SKM-1 (cell line): Measurements from ENCODE around the gene LAMA5.

Experiments
- DNase-seq: peaks from one replicate; lab custom pipeline; 2025; ENCODE audit not compliant: unreplicated experiment; lab: John Stamatoyannopoulos, UW

The LAMA5 gene

DNA sequence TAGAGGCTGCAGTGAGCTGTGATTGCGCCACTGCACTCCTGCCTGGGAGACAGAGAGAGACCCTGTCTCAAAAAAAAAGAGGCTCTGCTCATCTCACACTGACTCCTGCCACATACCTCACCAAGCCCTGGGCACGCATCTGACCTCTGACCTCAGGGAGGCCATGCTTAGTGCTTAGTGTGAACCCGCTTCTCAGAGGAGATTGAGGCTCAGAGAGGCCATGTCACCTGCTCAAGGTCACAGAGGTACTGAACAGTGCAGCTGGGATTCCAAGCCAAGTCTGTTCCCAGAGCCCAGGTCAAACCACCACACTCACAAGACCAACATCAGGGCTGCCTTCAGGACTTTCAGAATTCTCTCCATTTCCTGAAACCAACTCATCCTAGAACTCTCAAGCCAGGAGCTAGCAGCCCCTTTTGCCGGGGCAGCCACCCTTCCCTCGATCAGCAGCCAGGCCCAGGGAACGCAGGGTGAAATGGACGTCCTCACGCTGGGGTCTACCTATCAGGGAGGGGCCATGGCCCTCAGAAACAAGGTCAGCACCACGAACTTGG lies 37.1 kb upstream of the LAMA5 start:
- no peak for DNase-seq

DNA sequence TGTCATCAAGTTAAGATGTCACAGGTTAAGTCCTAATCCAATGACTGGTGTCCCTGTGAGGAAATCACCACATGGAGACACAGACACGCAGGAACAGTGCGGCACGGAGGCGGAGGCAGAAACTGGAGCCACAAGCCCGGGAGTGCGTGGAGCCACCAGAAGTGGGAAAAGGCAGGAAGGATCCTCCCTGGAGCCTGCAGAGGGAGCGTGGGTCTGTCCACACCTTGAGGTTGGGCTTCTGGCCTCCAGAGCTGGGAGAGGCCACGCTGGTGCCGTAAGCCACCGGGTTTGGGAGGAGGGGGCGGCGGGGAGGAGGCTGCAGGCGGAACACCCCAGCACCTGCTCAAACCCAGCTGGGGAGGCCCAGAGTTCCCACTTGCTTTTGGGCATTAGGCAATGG lies 36.2 kb upstream of the LAMA5 start:
- no peak for DNase-seq

DNA sequence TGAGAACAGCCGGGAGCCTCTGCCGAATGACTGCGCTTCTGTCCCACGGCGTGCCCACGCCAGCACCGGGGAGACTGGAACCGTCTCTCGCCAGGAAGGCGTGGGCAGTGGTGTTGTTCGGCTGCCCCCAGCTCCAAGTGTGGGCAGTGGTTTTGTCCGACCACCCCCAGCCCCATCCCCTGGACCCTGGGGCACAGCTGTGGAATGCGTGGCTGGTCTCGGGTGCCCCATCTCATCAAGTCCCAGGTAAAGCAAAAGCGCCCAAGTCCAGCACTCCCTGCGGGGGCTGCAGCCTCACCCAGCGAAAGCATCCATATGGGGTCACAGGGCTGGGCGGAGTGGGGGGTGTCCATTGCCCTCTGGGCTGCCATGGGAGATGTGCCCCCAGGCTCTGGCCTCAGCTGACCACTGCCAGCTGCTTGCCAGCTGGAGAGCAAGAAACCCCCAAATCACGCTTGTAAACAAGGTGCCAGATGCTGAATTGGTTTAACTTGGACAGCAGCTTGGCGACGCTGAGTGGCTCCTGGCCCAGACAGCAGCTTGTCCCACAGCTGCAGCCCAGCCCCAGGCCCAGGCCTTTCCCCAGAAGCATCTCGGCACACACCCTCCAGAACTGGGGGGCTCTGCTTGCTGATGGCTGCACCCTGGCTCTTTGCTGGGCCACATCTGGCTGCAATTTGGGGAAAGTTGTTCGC lies 35.5 kb upstream of the LAMA5 start:
- DNase-seq, result no peak

DNA sequence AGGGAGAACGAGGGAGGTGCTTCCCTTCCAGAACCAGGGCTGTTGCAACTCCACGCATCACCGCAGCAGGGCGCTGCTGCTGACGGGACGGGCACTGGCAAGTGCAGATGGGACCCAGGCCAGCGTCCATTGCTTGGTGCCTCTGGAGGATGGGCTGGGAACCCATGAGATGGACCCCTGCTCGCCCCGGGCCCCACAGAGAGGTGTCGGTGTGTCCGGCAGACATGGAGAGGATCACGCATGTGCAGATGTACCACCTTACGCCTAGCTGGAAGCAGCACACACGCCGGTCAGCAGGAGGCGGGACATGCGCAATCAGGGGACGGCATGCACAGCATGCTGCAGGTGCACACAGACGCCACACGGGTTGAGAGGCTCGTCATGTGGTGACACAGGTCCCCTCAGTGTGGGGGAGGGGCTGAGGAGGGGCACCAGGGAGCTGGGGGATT lies 34.2 kb upstream of the LAMA5 start:
- DNase-seq, result no peak

DNA sequence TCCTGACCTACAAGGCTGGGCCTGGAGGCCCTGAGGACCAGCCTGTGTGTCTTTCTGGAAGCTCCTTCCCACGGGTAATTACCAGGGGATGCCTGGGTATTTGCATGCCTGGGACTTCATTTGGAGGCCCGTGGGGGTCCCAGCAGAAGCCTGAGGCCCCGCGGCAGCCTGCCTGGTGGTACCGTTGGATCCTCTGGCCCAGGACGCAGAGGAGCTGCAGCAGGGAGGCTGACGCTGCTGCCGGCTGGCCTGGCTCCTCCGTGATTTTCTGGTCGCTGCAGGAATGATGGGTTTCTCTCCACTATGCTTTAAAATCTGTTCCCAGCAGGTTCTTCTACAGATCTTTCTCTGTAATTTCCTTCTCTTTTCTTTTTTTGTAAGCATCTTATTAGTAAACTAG lies 33.4 kb upstream of the LAMA5 start:
- no peak for DNase-seq

DNA sequence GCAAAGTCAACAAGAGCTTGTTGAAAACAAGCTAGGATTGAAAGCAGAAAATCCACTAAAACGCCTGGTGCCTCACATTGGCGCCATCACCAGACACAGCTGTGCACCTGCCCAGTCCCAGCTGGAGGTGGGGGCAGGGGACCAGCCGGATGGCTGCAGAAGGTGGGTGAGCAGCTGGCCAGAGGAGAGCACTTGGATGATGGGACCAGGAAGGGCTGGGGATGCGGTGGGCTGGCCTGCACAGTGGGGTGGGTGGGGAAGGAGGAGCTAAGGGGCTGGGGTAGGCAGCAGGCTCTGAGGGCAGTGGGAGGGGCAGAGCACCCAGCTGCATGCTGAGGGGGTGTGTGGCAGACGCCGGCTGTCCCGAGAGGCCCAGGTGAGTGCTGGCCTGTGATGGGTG lies 32.9 kb upstream of the LAMA5 start:
- no peak for DNase-seq

DNA sequence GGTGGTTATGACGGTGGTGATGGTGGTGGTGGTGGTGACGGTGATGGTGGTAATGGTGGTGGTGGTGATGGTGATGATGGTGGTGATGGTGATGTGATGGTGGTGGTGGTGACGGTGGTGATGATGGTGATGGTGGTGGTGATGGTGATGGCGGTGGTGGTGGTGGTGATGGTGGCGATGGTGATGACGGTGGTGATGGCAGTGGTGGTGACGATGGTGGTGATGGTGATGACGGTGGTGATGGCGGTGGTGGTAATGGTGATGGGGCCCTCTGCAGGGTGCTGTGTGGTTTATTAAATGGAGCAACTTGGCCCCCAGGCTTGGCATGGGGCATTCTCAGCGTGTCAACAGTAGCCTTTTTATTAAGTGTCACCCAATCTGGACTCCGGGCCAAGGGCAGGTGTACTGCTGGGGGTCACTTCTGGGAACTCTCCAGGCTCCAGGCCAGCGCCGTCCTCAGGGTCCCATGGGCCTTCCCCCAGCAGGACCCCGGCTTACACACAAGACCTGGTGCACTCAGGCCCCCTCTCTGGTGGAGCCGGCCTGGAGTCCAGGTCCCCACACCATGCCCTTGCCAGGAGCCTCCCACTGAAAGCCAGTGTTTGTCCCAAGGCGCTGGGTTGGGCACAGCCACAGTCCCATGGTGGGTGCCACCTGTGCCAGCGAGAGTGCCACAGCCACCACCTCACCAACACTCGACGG lies 31.2 kb upstream of the LAMA5 start:
- DNase-seq, result no peak

DNA sequence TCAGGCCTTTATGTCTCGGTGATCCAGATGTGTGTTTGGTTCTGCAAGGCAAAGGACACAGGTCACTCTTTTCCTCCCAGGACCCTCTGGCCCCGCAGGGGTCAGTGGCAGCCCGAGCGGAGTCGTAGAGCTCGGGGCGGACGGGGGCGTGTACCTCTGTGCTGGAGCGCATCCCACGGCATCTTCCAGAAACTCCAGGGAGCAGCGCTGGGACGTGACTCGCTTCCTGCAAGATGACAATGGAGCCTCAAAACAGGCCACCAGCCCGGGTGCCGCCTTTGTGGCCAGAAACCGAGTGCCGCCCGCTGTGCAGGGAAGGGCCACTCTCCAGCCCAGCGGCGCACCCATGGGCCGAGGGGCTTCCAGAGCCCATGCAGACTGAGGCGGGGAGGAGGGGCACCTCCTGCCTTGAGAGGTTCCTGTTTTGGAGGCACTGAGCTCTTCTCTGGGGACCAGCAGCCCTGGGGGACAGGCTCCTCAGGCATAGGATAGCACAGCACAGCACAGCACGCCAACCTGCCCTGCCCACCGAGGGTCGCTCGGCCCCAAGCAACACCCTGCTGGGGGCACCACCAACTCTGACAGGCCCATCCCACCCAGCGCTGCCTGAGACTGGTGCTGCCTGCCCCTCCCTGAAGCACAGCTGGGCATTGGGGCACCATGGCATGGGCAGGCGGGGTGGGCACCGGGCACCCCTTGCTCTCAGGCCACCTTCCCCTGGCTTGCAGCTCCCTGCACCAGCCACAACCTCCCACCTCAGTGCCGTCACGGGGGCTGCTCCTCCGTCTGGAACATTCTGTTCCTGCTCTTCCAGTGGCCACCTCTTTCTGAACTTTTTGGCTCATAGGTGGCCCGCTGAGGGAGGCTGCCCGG lies 29.5 kb upstream of the LAMA5 start:
- DNase-seq, result no peak

DNA sequence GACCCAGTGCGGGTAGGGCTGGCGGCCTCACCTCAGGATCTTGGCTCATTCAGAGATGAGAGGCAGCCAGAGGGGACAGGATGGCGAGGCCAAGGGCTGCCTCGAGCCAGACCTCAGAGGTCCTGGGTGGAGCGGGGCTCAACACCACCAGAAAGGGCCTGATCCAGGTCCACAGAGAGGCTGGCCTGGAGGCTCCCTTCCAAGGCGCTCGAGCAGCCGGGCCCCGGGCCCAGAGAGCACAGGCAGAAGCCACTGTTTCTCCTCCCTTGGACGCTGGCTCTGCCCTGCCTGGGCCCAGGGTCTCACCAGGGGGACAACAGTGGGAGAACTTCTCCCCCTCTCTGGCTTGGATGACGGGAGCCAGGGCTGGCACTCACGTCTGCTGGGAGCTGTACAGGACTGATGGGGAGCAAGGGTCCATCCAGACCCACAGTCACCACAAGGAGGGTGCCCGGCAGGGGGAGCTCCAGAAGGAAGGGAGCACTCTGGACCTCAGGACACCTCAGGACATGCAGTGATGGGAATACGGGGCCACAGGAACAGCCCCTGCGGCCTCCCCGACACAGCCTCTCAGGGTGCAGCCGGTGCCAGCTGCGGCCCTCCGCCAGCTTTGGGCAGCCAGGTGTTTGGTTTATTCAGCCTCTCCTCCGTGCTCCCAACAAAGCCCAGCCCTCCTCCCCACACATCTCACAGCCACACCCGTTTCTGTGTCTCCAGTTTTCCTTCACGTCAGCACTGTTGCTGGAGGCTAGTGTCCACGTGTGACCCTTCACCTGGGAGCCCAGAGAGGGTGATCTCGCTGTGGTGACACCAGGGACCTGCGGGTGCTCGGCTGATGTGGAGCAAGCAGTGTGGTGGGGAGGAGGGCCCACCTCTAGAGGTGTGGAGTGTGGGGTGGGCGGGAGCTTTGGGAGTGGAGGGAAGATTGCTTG lies 28.5 kb upstream of the LAMA5 start:
- DNase-seq, result no peak

DNA sequence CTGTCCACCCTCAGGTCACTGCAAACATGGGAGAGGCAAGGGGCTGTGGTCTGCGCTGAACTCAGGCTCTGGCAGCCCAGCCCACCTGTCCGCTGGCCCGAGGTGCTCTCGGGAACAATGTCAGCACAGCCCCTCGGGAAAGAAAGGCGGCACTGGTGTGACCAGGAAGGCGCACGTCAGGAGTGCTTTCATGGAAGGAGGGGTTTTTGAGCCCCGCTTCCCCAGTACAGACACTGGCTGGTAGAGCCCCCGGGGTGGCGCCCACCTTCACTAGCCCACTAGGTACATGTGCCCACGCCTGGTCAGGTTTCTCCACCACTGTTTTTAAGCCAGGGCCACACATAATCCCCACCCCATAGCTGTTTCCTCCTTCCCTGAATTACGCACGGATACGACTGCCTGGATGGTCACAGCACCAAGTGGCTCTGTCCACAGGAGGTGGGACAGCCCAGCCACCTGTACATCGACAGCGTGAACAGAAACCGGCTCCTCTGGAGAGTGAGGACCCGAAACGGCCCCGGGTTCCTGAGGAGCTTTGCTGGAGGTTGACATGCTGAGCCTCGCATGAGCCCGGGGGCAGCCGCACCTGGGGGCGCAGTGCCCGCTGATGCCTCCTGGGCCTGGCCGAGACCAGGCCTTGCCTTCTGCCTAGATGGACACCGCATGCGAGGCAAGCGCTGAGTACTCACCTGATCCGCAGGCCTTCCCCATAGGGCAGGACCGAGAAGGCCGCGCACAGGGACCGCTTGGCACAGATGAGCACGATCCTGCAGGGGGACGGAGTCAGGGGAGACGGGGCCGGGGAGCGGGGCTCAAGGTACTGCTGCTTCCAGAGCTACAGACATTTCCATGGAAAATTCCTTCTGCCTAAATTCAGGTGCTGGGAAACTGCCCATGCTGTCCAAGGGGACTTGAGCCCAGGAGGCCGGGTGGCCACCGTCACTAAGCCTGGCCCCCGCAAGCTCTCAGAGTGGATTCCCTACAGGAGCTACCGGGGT lies 27.4 kb upstream of the LAMA5 start:
- no peak for DNase-seq

DNA sequence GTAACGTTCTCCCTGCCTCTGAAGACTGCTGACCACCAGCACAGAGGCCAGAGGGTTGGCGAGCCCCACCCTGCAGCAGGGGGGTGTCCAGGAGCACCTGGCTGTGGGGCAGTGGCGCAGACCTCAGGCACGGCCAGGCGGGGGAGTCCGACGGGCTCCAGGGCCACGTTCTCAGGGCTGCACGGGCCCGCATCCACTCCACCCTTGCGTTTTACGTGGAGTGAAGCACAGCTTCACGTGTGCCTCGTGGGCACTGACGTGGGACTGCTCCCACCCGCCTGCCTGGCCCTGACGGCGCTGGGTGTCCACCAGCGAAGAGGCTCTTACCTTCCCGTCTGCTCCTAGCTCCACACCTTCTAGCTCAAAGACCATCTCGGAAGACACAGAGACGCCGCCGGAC lies 26.7 kb upstream of the LAMA5 start:
- DNase-seq, result no peak

DNA sequence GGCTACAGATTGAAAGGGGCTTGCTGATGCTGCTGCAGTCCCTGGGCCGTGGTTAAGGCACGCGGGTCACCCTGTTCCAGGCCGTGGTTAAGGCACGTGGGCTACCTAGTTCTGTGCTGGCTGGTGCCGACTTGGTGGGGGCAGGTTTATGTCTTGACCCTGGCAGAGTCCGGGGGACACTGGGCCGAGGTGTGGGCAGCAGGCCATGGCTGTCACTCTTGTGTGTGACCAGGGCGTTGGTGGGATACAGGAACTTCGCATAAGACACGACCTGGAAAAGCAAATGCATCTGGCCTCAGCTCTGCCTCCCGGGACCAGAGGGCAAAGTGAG lies 26.2 kb upstream of the LAMA5 start:
- DNase-seq, result no peak

DNA sequence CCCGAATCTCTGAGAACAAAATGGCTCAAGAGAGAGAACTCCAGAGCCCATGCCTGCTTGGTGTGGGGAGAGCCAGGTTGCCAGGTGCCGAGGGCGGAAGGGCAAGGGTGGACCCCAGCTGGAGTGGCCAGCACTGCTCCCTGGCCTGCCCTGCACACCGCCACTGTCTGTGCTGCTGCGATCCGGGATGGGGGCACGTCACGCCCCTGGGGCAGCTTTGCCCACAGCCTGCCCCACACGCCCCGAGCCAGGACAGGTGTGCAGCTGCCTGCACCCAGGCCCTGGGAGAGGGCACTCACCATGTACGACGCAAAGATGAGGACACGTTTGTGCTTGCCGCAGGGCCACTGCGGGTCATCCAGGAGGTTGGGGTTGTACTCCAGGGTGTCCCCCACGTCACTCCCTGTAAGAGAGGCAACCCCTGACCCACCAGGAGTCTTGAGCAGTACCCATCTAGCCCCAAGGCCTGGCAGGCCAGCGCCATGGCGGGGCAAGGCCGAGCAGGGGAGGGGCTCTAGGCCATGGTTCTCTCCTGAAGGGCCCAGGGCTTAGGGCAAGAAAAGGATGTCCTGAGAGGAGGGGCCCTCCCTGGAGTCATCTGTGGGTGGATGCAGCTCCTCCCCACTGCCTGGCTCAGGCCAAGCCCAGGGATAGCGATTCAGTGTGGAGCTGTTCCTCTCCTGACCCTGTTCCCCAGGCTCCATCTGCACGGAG lies 25.7 kb upstream of the LAMA5 start:
- DNase-seq, result no peak

DNA sequence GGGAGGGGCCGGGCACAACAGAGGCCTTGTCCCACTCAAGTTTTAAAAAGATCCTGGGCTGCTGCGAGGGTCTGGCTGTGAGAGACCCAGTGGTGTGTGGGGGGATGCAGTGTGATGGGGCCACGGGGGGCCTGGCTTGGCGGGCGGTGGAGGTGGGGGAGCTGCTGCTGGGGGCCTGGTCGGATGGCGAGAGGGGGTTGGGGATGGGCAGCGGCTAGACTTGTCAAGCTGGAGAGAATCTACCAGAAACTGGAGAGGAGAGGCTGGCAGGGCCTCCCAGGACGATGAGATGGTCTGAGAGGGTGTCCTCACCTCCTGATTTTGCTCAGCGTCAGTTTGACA lies 24.9 kb upstream of the LAMA5 start:
- DNase-seq, result no peak

DNA sequence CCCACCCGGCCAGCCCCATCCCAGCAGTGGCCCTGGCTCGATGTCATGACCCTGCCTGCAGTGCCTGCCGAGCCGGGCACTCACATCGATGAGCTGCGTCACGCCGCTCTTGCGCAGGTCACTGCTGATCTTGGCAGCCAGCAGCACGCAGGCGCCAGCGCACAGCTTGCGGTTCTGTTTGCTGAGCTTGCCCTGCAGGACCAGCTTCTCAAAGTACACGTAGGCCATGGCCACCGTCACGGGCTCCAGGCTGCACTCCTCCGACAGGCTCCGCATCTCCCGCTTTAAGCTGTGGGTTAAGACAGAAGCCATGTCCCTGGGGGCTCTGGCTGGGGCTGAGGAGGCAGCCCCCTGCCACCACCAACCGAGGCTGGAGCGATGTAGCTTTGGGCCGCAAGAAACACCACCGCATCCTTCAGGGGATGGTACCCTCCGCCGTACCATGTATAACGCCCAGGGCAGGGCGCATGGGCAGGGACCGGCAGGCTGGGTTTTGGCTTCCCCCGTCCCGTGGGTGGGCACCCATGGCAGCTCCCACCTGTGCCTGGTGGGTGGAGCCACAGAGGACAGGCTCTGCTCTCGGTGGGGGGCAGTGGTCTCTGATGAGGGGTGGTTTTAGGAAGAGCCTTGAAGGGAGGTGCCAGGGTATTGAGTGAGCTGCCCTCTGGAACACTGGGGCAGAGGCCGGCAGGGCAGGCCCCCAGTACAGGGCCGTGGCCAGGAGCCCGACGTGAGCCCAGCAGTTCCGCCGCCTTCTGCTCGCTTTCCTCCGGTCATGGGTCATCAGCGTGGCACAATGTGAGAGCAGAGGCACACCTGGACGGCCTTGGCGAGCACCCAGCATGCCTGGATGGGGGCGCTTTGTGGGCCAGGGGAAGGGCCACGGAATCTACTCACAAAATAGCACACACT lies 24.3 kb upstream of the LAMA5 start:
- no peak for DNase-seq

DNA sequence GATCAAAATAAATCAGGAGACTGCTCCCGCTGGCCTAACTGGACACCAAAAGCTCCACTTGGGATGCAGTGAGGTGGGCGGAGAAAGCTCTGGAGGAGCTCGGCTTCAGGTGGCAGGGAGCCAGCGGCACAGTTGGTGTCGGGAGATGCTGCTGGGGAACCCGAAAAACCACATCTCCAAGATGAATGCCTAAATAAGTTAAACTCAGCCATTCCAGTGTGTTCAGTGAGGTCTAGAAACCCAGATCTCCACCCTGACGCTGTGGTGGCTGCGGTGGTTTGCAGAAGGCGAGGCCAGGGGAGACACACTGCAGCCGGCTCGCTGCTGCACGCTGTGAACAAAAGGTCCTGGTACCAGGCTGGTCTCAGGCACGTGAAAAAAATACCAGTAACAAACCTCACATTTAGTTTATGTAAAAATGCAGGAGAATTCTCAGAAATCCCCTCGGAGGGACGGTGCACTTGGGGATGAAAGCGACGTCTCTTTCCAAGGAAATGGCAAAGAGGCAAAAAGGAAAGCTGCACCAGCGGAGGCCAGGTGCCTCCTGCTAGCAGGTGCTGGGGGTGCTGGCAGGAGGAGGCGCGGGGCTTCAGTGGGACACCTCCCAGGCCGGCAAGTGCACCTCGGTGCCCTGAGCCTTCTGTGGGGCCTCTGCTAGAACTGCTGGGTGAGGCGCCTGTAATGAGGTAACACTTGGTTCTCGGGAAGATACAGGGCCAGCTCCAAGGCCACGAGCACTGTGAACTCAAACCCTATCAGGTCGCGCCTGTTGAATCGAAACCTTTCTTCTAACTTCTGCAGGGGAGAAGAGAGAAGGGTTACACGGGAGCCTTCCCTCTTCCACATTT lies 23.4 kb upstream of the LAMA5 start:
- DNase-seq, result no peak

DNA sequence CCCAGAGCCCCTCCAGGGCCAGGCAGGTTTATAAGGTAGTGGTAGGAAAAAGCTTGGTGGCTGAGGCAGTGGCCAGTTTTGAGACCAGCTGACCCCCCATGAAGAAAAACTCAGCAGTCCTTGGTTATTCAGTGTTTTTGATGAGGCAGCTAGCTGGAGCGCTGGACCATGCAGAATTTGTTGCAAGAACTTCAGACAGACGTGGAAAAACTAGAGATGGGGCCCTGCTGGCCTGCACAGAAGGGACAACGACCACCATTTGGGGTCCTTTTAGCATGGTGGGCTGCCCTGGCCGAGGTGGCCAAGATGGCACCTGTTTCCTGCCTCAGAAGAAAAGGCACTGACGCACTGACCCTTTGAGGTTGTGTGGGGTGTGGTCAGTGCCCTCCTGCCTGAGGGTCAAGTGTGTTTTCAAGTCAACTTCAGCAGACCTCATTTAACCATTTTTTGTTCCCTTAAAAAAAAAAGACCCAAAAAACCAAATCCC lies 22.5 kb upstream of the LAMA5 start:
- DNase-seq, result no peak
